Liver (tissue), 3 donors: ENCODE results near the gene CEP20.

Experiments
- EGR1 ChIP-seq, 2 donors: IDR thresholded peaks; 2 replicates each; pipeline ENCODE4 v1.6.1; 2016 to 2018; ENCODE audit warnings: antibody characterized with exemption in 2 of 2, low read depth in 2 of 2
- GABPA ChIP-seq, 2 donors: IDR thresholded peaks in 1 of 2; conservative IDR thresholded peaks in 1 of 2; 2 replicates each; pipeline ENCODE4 v1.6.1; 2016; ENCODE audit warnings: antibody characterized with exemption in 2 of 2, mild to moderate bottlenecking in 1 of 2, moderate library complexity in 1 of 2
- HNF4A ChIP-seq, 2 donors: conservative IDR thresholded peaks; 2 replicates each; pipeline ENCODE4 v1.6.1; 2016; ENCODE audit warnings: antibody characterized with exemption in 2 of 2, mild to moderate bottlenecking in 2 of 2
- JUND ChIP-seq, 2 donors: IDR thresholded peaks; 2 replicates each; pipeline ENCODE4 v1.6.1; 2016; ENCODE audit warnings: antibody characterized with exemption in 2 of 2
- RAD21 ChIP-seq, 2 donors: IDR thresholded peaks; 2 replicates each; pipeline ENCODE4 v1.6.1; 2016; ENCODE audit warnings: antibody characterized with exemption in 2 of 2, mild to moderate bottlenecking in 2 of 2
- RXRA ChIP-seq, 2 donors: IDR thresholded peaks; 2 replicates each; pipeline ENCODE4 v1.6.1; 2017 to 2018; ENCODE audit warnings: antibody characterized with exemption in 2 of 2, mild to moderate bottlenecking in 1 of 2
- SP1 ChIP-seq: IDR thresholded peaks from 2 replicates; pipeline ENCODE4 v1.6.1; 2018; ENCODE audit warnings: antibody characterized with exemption, mild to moderate bottlenecking
- TAF1 ChIP-seq: conservative IDR thresholded peaks from 2 replicates; pipeline ENCODE4 v1.6.1; 2016; ENCODE audit warnings: antibody characterized with exemption, mild to moderate bottlenecking
- YY1 ChIP-seq: IDR thresholded peaks from 2 replicates; pipeline ENCODE4 v1.6.1; 2016; ENCODE audit warnings: antibody characterized with exemption, mild to moderate bottlenecking
- TF ChIP-seq, protein P1 (sequence below): IDR thresholded peaks from 2 replicates; pipeline ENCODE4 v1.6.1; 2016; ENCODE audit warnings: antibody characterized with exemption
- TF ChIP-seq, protein P2 (sequence below): IDR thresholded peaks from 2 replicates; pipeline ENCODE4 v1.6.1; 2016; ENCODE audit warnings: antibody characterized with exemption
- TF ChIP-seq, protein P3 (sequence below): fragments of 150-350 bp; IDR thresholded peaks from 2 replicates; pipeline ENCODE4 v1.5.1; 2017; ENCODE audit warnings: improper control_type of control experiment, low read depth, low read length; ENCODE audit not compliant: missing input control
- TF ChIP-seq, protein P4 (sequence below): IDR thresholded peaks from 2 replicates; pipeline ENCODE4 v1.6.1; 2016; ENCODE audit warnings: antibody characterized with exemption, mild to moderate bottlenecking
- TF ChIP-seq, protein P5 (sequence below): IDR thresholded peaks from 2 replicates; pipeline ENCODE4 v1.6.1; 2016; ENCODE audit warnings: antibody characterized with exemption
- donor health status: healthy.
- donor health status: healthy.

DNA sequence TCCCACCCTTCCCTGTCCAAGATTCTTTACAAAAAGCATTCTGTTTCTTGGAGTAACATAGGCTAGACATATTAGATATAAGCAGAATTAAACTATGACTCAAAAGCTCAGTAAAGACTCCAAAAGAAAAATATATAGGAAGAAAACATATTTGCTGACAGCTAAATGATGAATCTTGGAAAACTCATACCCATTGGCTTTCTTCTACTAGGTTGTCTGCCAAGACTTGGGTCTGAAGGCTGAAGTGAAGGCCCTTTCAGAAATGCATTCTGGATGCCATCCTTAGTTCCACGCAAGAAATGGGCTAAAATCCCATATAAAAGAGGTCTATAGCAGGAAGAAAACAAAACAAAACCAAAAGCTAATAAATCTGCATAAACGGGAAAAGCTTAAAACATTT lies 15.1 kb downstream of the CEP20 start:
- TF ChIP-seq RXRA (IDR thresholded peaks at IDR 0.05) (no peak), GABPA (IDR thresholded peaks at IDR 0.05 in 1 of 2, conservative IDR thresholded peaks at IDR 0.05 in 1 of 2) (no peak), TAF1 (no peak), SP1 (no peak), RAD21 (IDR thresholded peaks at IDR 0.05) (no peak), JUND (IDR thresholded peaks at IDR 0.05) (no peak), EGR1 (IDR thresholded peaks at IDR 0.05; ENCODE audit: low read depth in 2 of 2) (no peak), HNF4A (conservative IDR thresholded peaks at IDR 0.05) (no peak), YY1 (no peak)
- TF ChIP-seq, protein P1, sequence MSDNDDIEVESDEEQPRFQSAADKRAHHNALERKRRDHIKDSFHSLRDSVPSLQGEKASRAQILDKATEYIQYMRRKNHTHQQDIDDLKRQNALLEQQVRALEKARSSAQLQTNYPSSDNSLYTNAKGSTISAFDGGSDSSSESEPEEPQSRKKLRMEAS = no peak
- TF ChIP-seq, protein P2, sequence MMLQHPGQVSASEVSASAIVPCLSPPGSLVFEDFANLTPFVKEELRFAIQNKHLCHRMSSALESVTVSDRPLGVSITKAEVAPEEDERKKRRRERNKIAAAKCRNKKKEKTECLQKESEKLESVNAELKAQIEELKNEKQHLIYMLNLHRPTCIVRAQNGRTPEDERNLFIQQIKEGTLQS = no peak
- TF ChIP-seq, protein P3, sequence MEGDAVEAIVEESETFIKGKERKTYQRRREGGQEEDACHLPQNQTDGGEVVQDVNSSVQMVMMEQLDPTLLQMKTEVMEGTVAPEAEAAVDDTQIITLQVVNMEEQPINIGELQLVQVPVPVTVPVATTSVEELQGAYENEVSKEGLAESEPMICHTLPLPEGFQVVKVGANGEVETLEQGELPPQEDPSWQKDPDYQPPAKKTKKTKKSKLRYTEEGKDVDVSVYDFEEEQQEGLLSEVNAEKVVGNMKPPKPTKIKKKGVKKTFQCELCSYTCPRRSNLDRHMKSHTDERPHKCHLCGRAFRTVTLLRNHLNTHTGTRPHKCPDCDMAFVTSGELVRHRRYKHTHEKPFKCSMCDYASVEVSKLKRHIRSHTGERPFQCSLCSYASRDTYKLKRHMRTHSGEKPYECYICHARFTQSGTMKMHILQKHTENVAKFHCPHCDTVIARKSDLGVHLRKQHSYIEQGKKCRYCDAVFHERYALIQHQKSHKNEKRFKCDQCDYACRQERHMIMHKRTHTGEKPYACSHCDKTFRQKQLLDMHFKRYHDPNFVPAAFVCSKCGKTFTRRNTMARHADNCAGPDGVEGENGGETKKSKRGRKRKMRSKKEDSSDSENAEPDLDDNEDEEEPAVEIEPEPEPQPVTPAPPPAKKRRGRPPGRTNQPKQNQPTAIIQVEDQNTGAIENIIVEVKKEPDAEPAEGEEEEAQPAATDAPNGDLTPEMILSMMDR = no peak
- TF ChIP-seq, protein P4, sequence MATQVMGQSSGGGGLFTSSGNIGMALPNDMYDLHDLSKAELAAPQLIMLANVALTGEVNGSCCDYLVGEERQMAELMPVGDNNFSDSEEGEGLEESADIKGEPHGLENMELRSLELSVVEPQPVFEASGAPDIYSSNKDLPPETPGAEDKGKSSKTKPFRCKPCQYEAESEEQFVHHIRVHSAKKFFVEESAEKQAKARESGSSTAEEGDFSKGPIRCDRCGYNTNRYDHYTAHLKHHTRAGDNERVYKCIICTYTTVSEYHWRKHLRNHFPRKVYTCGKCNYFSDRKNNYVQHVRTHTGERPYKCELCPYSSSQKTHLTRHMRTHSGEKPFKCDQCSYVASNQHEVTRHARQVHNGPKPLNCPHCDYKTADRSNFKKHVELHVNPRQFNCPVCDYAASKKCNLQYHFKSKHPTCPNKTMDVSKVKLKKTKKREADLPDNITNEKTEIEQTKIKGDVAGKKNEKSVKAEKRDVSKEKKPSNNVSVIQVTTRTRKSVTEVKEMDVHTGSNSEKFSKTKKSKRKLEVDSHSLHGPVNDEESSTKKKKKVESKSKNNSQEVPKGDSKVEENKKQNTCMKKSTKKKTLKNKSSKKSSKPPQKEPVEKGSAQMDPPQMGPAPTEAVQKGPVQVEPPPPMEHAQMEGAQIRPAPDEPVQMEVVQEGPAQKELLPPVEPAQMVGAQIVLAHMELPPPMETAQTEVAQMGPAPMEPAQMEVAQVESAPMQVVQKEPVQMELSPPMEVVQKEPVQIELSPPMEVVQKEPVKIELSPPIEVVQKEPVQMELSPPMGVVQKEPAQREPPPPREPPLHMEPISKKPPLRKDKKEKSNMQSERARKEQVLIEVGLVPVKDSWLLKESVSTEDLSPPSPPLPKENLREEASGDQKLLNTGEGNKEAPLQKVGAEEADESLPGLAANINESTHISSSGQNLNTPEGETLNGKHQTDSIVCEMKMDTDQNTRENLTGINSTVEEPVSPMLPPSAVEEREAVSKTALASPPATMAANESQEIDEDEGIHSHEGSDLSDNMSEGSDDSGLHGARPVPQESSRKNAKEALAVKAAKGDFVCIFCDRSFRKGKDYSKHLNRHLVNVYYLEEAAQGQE = no peak
- TF ChIP-seq, protein P5, sequence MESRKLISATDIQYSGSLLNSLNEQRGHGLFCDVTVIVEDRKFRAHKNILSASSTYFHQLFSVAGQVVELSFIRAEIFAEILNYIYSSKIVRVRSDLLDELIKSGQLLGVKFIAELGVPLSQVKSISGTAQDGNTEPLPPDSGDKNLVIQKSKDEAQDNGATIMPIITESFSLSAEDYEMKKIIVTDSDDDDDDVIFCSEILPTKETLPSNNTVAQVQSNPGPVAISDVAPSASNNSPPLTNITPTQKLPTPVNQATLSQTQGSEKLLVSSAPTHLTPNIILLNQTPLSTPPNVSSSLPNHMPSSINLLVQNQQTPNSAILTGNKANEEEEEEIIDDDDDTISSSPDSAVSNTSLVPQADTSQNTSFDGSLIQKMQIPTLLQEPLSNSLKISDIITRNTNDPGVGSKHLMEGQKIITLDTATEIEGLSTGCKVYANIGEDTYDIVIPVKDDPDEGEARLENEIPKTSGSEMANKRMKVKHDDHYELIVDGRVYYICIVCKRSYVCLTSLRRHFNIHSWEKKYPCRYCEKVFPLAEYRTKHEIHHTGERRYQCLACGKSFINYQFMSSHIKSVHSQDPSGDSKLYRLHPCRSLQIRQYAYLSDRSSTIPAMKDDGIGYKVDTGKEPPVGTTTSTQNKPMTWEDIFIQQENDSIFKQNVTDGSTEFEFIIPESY = no peak
